ENCODE measurements around the gene BRWD1. TPM values are rescaled to one million over a fixed set of nuclear protein-coding genes. Genes with fewer than 3 reads are reported as not detected.

BRWD1 gene
- total and polyA plus RNA-seq, 5 experiments from 2014 or later, result 26.3 to 121 (median 42.6) TPM

GRCh38 chr21:39215078-39215477 lies 98.4 kb downstream of the BRWD1 start:
- Mint-ChIP-seq H3K27me3 (no peaks in the 10 kb centered on the region), H3K27ac (no peak overlapping the region), H3K9me3 (no peaks in the 10 kb centered on the region), H3K4me1 (peaks cover 11 to 22% (median 18%) of the 10 kb centered on the region in 4 donors), H3K36me3 (peaks cover 4 to 72% (median 36%) of the 10 kb centered on the region in 3 donors), H3K4me3 (no peak overlapping the region)
- DNase-seq (no peak), ATAC-seq (no peak)
- POLR2A ChIA-PET, result interaction anchor here (0.6 kb wide), 1 partner anchor 30 kb away, joined by 5 read pairs; no protein-coding TSS in a partner anchor

GRCh38 chr21:39209334-39209688 lies 104.1 kb downstream of the BRWD1 start:
- peak overlapping the region in 9 of 10 donors; percentile 24 to 81 (median 69) for H3K27ac Mint-ChIP-seq
- peaks cover 12 to 38% (median 31%) of the 10 kb centered on the region in 4 donors for H3K4me1 Mint-ChIP-seq
- no peak for ATAC-seq
- no peaks in the 10 kb centered on the region for H3K27me3 Mint-ChIP-seq
- POLR2A ChIA-PET, result interaction anchor here (0.8 kb wide), 1 partner anchor 103 kb away, joined by 3 read pairs; no protein-coding TSS in a partner anchor
- no peak overlapping the region for H3K4me3 Mint-ChIP-seq
- no peaks in the 10 kb centered on the region for H3K9me3 Mint-ChIP-seq
- peaks cover 6 to 87% (median 43%) of the 10 kb centered on the region in 3 donors for H3K36me3 Mint-ChIP-seq
- DNase-seq, result no peak

GRCh38 chr21:39208624-39209333 lies 104.7 kb downstream of the BRWD1 start:
- DNase-seq (peak in 1 of 10 donors; percentile 15), ATAC-seq (no peak)
- H3K9me3 Mint-ChIP-seq, result no peaks in the 10 kb centered on the region
- H3K36me3 Mint-ChIP-seq, result peaks cover 6 to 85% (median 40%) of the 10 kb centered on the region in 3 donors
- H3K27ac Mint-ChIP-seq, result peak overlapping the region in 8 of 10 donors; percentile 0 to 88 (median 70)
- peaks cover 12 to 38% (median 31%) of the 10 kb centered on the region in 4 donors for H3K4me1 Mint-ChIP-seq
- no peaks in the 10 kb centered on the region for H3K27me3 Mint-ChIP-seq
- POLR2A ChIA-PET, result interaction anchor here (0.8 kb wide), 1 partner anchor 103 kb away, joined by 3 read pairs; no protein-coding TSS in a partner anchor
- H3K4me3 Mint-ChIP-seq, result peak overlapping the region in 1 of 10 donors; percentile 3

- POLR2A ChIA-PET, result interaction anchor here (1.6 kb wide), 1 partner anchor 20 kb away, joined by 4 read pairs; the partner anchor contains the start of gene PSMG1
- DNase-seq, result no peak
- Mint-ChIP-seq H3K4me1 (peaks cover 4 to 15% (median 7%) of the 10 kb centered on the region in 4 donors), H3K4me3 (no peak overlapping the region), H3K36me3 (peaks cover 6 to 85% (median 32%) of the 10 kb centered on the region in 3 donors), H3K27me3 (no peaks in the 10 kb centered on the region), H3K27ac (no peak overlapping the region), H3K9me3 (no peaks in the 10 kb centered on the region)
- peak in 1 of 2 donors; percentile 30 for ATAC-seq
These were observed 109.3 kb downstream of the BRWD1 start for GRCh38 chr21:39204134-39204533.

GRCh38 chr21:39198800-39199199 lies 114.6 kb downstream of the BRWD1 start:
- DNase-seq (no peak), ATAC-seq (no peak)
- Mint-ChIP-seq H3K9me3 (no peaks in the 10 kb centered on the region), H3K27me3 (no peaks in the 10 kb centered on the region), H3K4me1 (peaks cover 10 to 30% (median 19%) of the 10 kb centered on the region in 4 donors), H3K4me3 (no peak overlapping the region), H3K36me3 (peaks cover 0 to 89% (median 21%) of the 10 kb centered on the region in 3 donors), H3K27ac (peak overlapping the region in 2 of 10 donors; percentile 28 to 45)
- POLR2A ChIA-PET, result interaction anchor here (2.1 kb wide), 1 partner anchor 15 kb away, joined by 7 read pairs; the partner anchor contains the start of gene PSMG1

- H3K27me3 Mint-ChIP-seq, result no peaks in the 10 kb centered on the region
- no peak overlapping the region for H3K4me3 Mint-ChIP-seq
- no peaks in the 10 kb centered on the region for H3K9me3 Mint-ChIP-seq
- POLR2A ChIA-PET, result interaction anchor here (2.1 kb wide), 1 partner anchor 14 kb away, joined by 7 read pairs; the partner anchor contains the start of gene PSMG1
- peaks cover 10 to 30% (median 18%) of the 10 kb centered on the region in 4 donors for H3K4me1 Mint-ChIP-seq
- H3K36me3 Mint-ChIP-seq, result peaks cover 0 to 88% (median 16%) of the 10 kb centered on the region in 3 donors
- DNase-seq, result no peak
- H3K27ac Mint-ChIP-seq, result peak overlapping the region in 5 of 10 donors; percentile 23 to 79 (median 28)
- no peak for ATAC-seq
These were observed 115.8 kb downstream of the BRWD1 start for GRCh38 chr21:39197448-39198233.

- no peak overlapping the region for H3K4me3 Mint-ChIP-seq
- POLR2A ChIA-PET, result interaction anchor here (2.1 kb wide), 1 partner anchor 13 kb away, joined by 7 read pairs; the partner anchor contains the start of gene PSMG1
These were observed 116.6 kb downstream of the BRWD1 start for GRCh38 chr21:39196838-39197237.

GRCh38 chr21:39196310-39196709 lies 117.1 kb downstream of the BRWD1 start:
- Mint-ChIP-seq H3K27ac (peak overlapping the region in 8 of 10 donors; percentile 3 to 67 (median 33)), H3K4me1 (peaks cover 10 to 30% (median 18%) of the 10 kb centered on the region in 4 donors), H3K4me3 (peak overlapping the region in 2 of 10 donors; percentile 24 to 48), H3K36me3 (peaks cover 0 to 86% (median 16%) of the 10 kb centered on the region in 3 donors), H3K27me3 (no peaks in the 10 kb centered on the region), H3K9me3 (no peaks in the 10 kb centered on the region)
- ATAC-seq (no peak), DNase-seq (no peak)
- POLR2A ChIA-PET, result no interaction called here

More at GRCh38 chr21:39196838-39197237, 116.6 kb downstream of the BRWD1 start:
- peaks cover 0 to 88% (median 16%) of the 10 kb centered on the region in 3 donors for H3K36me3 Mint-ChIP-seq
- DNase-seq (no peak), ATAC-seq (no peak)
- H3K4me1 Mint-ChIP-seq, result peaks cover 10 to 30% (median 18%) of the 10 kb centered on the region in 4 donors
- no peaks in the 10 kb centered on the region for H3K9me3 Mint-ChIP-seq
- no peaks in the 10 kb centered on the region for H3K27me3 Mint-ChIP-seq
- peak overlapping the region in 8 of 10 donors; percentile 3 to 67 (median 26) for H3K27ac Mint-ChIP-seq

- Mint-ChIP-seq H3K4me3 (no peak overlapping the region), H3K27ac (no peak overlapping the region), H3K9me3 (no peaks in the 10 kb centered on the region), H3K36me3 (peaks cover 0 to 61% (median 8%) of the 10 kb centered on the region in 3 donors), H3K4me1 (peaks cover 13 to 35% (median 22%) of the 10 kb centered on the region in 4 donors), H3K27me3 (no peaks in the 10 kb centered on the region)
- DNase-seq, result no peak
- no peak for ATAC-seq
- POLR2A ChIA-PET, result interaction anchor here (0.5 kb wide), 1 partner anchor 177 kb away, joined by 4 read pairs; no protein-coding TSS in a partner anchor
These were observed 120.1 kb downstream of the BRWD1 start for GRCh38 chr21:39193380-39193779.

GRCh38 chr21:39189857-39190604 lies 123.4 kb downstream of the BRWD1 start:
- DNase-seq (no peak), ATAC-seq (no peak)
- Mint-ChIP-seq H3K9me3 (no peaks in the 10 kb centered on the region), H3K27ac (peak overlapping the region in 6 of 10 donors; percentile 9 to 69 (median 50)), H3K36me3 (peaks cover 0 to 27% (median 0%) of the 10 kb centered on the region in 3 donors), H3K4me1 (peaks cover 5 to 27% (median 17%) of the 10 kb centered on the region in 4 donors), H3K27me3 (no peaks in the 10 kb centered on the region), H3K4me3 (no peak overlapping the region)
- POLR2A ChIA-PET, result interaction anchor here (1.1 to 1.4 kb wide), 2 partner anchors 122 to 124 kb away, joined by 3 to 4 read pairs; partner anchors contain the start of gene BRWD1

GRCh38 chr21:39188521-39189139 lies 124.8 kb downstream of the BRWD1 start:
- Mint-ChIP-seq H3K36me3 (peaks cover 0 to 15% (median 0%) of the 10 kb centered on the region in 3 donors), H3K27me3 (no peaks in the 10 kb centered on the region), H3K4me1 (peaks cover 6 to 37% (median 25%) of the 10 kb centered on the region in 4 donors), H3K27ac (peak overlapping the region; percentile 7 to 82 (median 47)), H3K9me3 (no peaks in the 10 kb centered on the region), H3K4me3 (no peak overlapping the region)
- POLR2A ChIA-PET, result no interaction called here
- ATAC-seq (no peak), DNase-seq (no peak)

Measured in naive thymus-derived CD8-positive, alpha-beta T cell (primary cell).